ENCODE results near the gene COA4.
"Not testable (repeated sequence)": the region's sequence is repeated elsewhere in the genome, so short reads cannot be mapped to it uniquely, and the experiment has no call there.

The COA4 gene

DNA sequence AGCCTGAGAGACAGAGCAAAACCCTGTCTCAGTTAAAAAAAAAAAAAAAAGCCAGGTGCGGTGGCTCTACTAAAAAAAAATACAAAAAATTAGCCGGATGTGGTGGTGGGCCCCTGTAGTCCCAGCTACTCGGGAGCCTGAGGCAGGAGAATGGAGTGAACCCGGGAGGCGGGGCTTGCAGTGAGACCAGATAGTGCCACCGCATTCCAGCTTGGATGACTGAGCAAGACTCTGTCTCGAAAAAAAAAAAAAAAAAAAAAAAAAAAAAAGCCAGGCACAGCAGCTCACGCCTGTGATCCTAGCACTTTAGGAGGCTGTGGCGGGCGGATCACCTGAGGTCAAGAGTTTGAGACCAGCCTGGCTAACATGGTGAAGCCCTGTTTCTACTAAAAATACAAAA, 3.8 kb upstream of the COA4 start:
- H3K27me3 Mint-ChIP-seq; ATAC-seq (ENCODE audit: low read depth); DNase-seq (ENCODE audit: low spot score in 2 of 2); H3K4me3 Mint-ChIP-seq; H3K36me3 Mint-ChIP-seq; H3K9me3 Mint-ChIP-seq; H3K27ac Mint-ChIP-seq: not testable (repeated sequence)
- peaks cover 12% of the 10 kb centered on the region for H3K4me1 Mint-ChIP-seq

DNA sequence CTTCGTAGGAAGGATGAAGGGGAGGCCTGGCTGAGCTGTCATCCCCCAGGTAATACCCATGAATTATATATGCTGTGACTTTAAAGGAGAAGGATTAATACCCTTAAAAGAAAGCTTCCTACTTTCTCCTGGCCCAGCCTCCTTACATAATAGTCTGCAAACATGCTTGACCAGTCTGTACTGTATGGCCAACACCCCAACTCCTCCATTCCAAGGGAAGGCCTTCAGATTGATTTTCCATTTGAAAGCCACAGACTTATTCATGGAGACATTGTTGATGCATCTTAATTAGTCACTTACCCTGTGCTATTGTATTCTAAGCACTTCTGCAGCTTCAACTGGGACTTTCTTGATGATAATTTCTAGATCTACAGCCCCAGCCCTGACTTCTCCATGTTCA, 2.1 kb upstream of the COA4 start:
- H3K9me3 Mint-ChIP-seq: no peaks in the 10 kb centered on the region
- H3K27ac Mint-ChIP-seq: no peak overlapping the region
- H3K4me3 Mint-ChIP-seq: no peak overlapping the region
- DNase-seq (ENCODE audit: low spot score in 2 of 2): no peak
- H3K27me3 Mint-ChIP-seq: no peaks in the 10 kb centered on the region
- H3K4me1 Mint-ChIP-seq: peaks cover 21% of the 10 kb centered on the region
- ATAC-seq (ENCODE audit: low read depth): no peak
- peaks cover 4% of the 10 kb centered on the region for H3K36me3 Mint-ChIP-seq

DNA sequence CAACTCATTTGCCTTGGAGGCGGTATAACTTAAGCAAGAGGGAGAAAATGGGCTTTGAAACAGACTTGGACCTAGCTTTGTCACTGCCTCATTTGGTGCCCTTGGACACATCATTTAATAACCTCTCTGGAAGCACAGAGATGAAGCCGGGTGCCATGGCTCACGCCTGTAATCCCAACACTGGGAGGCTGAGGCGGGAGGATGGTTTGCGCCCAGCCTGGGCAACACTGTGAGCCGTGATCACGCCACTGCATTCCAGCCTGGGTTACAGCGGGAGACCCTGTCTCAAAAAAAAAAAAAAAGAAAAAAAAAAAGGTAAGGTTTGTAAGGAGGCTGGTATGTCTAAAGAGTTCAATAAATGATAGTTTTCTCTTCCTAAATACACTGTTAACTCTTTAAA, 806 bp downstream of the COA4 start:
- Mint-ChIP-seq H3K27me3 (no peaks in the 10 kb centered on the region), H3K4me3 (peak overlapping the region; percentile 99), H3K27ac (peak overlapping the region; percentile 95), H3K9me3 (no peaks in the 10 kb centered on the region), H3K4me1 (peaks cover 24% of the 10 kb centered on the region), H3K36me3 (peaks cover 11% of the 10 kb centered on the region)
- ATAC-seq (ENCODE audit: low read depth) (no peak), DNase-seq (ENCODE audit: low spot score in 2 of 2) (no peak)

DNA sequence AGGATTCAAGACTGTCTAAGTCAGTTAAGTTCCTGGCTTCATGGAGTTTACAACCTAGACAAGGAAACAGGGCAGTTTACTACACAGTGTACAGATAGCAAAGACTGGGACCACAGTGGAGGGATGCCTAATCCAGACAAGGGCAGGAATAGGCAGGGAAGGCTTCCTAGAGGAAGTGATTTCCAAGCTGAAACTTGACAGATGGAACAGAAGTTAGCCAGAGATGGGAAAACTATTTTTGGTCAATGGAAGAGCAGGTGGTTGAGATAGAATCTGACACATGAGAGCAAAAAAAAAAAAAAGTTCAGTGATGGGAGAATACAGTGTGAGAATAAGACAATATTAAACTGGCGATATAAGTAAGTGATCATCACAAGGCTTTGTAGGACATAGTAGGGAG, 1.3 kb downstream of the COA4 start:
- peaks cover 24% of the 10 kb centered on the region for H3K4me1 Mint-ChIP-seq
- H3K27me3 Mint-ChIP-seq: no peaks in the 10 kb centered on the region
- ATAC-seq (ENCODE audit: low read depth): no peak
- no peak for DNase-seq (ENCODE audit: low spot score in 2 of 2)
- peak overlapping the region; percentile 95 for H3K27ac Mint-ChIP-seq
- H3K9me3 Mint-ChIP-seq: no peaks in the 10 kb centered on the region
- H3K36me3 Mint-ChIP-seq: peaks cover 11% of the 10 kb centered on the region
- H3K4me3 Mint-ChIP-seq: peak overlapping the region; percentile 99

DNA sequence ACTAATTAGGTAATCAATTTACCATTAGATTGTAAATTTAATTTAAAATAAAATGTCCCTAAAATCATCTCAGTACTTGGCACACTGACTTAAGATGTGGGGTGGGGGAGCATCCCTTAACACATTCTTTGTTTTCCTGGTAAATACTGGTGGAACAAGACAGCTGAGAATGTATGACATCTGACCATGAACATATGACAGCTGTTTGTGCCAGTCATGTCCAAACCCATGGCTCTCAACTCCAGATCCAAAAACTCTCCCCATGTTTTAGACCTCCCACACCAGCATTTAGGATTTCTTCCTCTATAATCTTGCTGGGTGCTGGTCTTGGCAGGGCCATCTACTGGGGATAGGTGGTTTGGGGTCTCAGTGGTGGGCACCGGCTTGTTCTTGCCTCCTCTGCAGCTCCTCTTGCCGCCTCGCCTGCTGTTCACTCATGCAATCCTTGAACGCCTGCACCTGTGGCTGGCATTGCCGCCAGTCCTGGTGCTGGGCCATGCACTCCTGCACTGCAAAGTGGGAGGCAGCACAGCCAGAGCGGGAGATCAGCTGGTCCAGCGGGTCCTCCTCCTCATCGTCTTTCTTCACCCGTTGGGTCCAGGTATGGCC, 3.8 kb downstream of the COA4 start:
- Mint-ChIP-seq H3K36me3 (peaks cover 11% of the 10 kb centered on the region), H3K27ac (peak overlapping the region; percentile 55), H3K4me1 (peaks cover 24% of the 10 kb centered on the region), H3K27me3 (no peaks in the 10 kb centered on the region), H3K9me3 (no peaks in the 10 kb centered on the region), H3K4me3 (no peak overlapping the region)
- DNase-seq (ENCODE audit: low spot score in 2 of 2): no peak
- no peak for ATAC-seq (ENCODE audit: low read depth)

DNA sequence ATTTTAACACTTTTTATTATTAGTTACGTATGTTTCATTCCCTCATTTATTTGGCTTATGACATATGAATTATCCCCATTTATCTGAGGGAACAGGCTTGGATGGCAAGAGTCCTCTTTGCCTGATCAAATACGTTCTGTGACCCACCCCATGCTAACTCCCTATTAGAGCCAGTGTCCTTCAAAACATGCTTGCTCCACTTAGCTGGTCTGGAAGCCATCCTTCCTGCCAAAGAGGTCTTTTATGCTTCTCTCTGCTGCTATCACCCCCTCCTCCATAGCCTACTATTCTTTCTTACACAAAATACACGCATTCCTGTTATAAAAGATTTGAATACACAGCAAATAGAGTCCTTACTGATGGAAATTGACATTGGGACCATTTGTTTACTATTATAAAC, 6.4 kb downstream of the COA4 start:
- peaks cover 13% of the 10 kb centered on the region for H3K36me3 Mint-ChIP-seq
- no peak overlapping the region for H3K27ac Mint-ChIP-seq
- H3K9me3 Mint-ChIP-seq: no peaks in the 10 kb centered on the region

DNA sequence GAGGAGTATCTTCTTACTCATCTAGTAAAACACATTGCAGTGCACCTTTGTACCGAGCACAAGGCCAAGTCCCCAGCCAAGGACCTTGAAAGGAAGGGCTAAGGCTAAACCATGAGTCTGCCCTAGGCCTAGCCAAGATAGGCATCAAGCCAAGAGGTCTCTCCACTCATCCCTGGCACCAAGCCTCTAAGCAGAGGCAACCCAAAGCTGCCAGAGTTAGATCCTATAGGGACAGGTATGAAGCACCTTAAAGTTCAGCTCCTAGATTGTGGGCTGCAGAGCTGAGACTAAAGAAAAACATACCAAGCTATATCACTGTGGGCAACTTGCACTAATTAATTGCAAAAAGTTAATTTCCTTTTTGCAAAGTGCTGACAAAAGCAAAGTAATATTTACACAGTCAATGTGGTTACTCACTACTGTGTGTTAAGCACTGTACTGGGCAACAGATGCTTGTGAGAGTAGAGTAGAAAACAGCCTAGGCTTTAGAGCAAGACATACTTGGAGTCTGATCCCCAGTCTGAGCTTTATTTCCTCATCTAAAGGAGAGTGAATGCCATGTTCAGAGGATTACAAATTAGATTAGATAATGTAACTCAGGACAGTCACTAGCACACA, 7.2 kb downstream of the COA4 start:
- no peak for DNase-seq (ENCODE audit: low spot score in 2 of 2)
- Mint-ChIP-seq H3K4me1 (peaks cover 10% of the 10 kb centered on the region), H3K27ac (no peak overlapping the region), H3K9me3 (no peaks in the 10 kb centered on the region), H3K4me3 (no peak overlapping the region), H3K36me3 (peaks cover 17% of the 10 kb centered on the region), H3K27me3 (no peaks in the 10 kb centered on the region)
- no peak for ATAC-seq (ENCODE audit: low read depth)

More for the DNA sequence above, 6.4 kb downstream of the COA4 start:
- no peak overlapping the region for H3K4me3 Mint-ChIP-seq
- ATAC-seq (ENCODE audit: low read depth) (no peak), DNase-seq (ENCODE audit: low spot score in 2 of 2) (no peak)
- no peaks in the 10 kb centered on the region for H3K27me3 Mint-ChIP-seq
- H3K4me1 Mint-ChIP-seq: peaks cover 13% of the 10 kb centered on the region

DNA sequence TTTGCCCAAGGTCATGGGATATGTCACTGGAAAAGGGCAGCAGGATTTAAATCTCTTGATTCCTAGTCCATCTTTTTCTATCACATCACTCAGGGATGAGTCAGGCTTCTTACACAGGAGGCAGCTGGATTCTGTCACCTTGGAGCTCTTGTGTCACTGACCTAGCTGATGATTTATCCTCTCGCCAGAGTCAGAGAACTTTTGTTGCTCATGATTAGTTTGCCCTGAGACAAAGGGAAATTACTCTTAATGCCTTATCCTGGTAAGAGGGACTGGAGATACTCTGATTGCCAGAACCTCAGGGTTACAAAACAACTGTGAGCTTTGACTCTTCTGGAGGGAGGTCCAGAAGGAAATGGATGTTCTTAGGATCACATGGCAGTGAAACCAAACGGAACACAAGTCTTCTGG, 10.1 kb downstream of the COA4 start:
- H3K4me3 Mint-ChIP-seq: no peak overlapping the region
- no peaks in the 10 kb centered on the region for H3K27me3 Mint-ChIP-seq
- H3K36me3 Mint-ChIP-seq: peaks cover 19% of the 10 kb centered on the region
- no peak overlapping the region for H3K27ac Mint-ChIP-seq
- ATAC-seq (ENCODE audit: low read depth) (no peak), DNase-seq (ENCODE audit: low spot score in 2 of 2) (no peak)
- H3K9me3 Mint-ChIP-seq: no peaks in the 10 kb centered on the region
- peaks cover 2% of the 10 kb centered on the region for H3K4me1 Mint-ChIP-seq

DNA sequence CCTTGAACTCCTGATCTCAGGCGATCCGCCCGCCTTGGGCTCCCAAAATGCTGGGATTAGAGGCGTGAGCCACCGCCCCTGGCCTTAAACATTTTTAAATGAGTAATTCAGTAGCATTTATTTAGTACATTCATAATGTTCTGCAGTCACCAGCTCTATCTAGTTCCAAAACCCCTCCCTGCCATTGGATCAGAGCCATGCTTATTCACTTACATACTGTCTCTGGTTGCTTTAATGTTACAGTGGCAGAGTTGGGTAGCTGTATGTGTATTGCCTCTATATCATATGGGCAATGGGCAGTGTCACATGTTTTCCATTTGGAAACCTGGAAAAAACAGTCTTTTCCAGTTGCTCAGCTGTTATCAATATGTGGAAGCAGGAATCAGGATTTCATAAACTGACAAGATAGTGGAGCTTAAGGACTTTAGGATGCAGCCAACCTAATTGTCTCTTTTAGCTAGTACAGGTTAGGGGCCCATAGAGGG, 10.5 kb downstream of the COA4 start:
- ATAC-seq (ENCODE audit: low read depth) (no peak), DNase-seq (ENCODE audit: low spot score in 2 of 2) (no peak)

DNA sequence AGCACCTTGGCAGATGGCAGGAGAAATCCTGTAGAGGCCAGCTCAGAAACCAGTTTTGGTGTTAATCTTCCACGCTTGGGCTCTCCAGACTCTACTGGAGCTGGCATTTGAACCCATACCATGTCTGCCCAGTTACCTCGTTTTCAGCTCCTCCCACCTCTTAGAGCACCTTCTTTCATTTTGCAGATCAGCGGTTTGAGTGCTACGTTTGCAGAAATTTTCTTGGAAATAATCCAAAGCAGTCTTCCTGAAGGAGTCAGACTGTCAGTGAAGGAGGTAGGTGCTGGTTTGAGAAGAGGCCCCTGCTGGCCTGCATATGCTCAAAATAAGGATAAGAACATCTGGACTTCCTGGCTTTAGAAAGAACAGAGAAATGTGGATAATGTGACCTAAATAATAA, 13.7 kb downstream of the COA4 start:
- Mint-ChIP-seq H3K27me3 (no peaks in the 10 kb centered on the region), H3K4me3 (no peak overlapping the region), H3K9me3 (no peaks in the 10 kb centered on the region), H3K27ac (no peak overlapping the region), H3K36me3 (peaks cover 31% of the 10 kb centered on the region), H3K4me1 (peaks cover 2% of the 10 kb centered on the region)
- ATAC-seq (ENCODE audit: low read depth) (no peak), DNase-seq (ENCODE audit: low spot score in 2 of 2) (no peak)

More for the DNA sequence above, 10.5 kb downstream of the COA4 start:
- Mint-ChIP-seq H3K4me1 (peaks cover 2% of the 10 kb centered on the region), H3K27ac (no peak overlapping the region), H3K27me3 (no peaks in the 10 kb centered on the region), H3K4me3 (no peak overlapping the region), H3K36me3 (peaks cover 17% of the 10 kb centered on the region), H3K9me3 (no peaks in the 10 kb centered on the region)

DNA sequence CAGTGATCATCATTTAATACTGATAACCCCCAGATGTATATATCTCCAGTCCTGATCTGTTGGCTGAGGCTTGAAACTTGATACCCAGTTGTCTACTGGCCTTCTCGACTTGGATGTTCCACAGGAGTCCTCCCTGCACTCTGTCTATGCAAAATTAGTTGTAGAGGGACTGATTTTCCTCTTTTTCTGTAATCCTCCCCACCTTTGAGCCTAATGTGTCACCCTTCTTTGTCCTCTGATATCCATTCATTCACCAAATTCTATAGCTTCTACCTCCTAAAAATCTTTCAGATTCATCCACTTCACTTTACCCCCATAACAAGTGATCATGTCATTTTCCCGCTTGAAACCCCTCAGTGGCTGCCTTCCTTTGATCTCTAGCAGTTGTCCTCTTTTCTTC, 16.4 kb downstream of the COA4 start:
- peaks cover 31% of the 10 kb centered on the region for H3K36me3 Mint-ChIP-seq
- peaks cover 1% of the 10 kb centered on the region for H3K4me1 Mint-ChIP-seq
- H3K27me3 Mint-ChIP-seq: no peaks in the 10 kb centered on the region
- ATAC-seq (ENCODE audit: low read depth): no peak
- H3K4me3 Mint-ChIP-seq: no peak overlapping the region
- DNase-seq (ENCODE audit: low spot score in 2 of 2): no peak
- no peaks in the 10 kb centered on the region for H3K9me3 Mint-ChIP-seq
- H3K27ac Mint-ChIP-seq: peak overlapping the region; percentile 15

DNA sequence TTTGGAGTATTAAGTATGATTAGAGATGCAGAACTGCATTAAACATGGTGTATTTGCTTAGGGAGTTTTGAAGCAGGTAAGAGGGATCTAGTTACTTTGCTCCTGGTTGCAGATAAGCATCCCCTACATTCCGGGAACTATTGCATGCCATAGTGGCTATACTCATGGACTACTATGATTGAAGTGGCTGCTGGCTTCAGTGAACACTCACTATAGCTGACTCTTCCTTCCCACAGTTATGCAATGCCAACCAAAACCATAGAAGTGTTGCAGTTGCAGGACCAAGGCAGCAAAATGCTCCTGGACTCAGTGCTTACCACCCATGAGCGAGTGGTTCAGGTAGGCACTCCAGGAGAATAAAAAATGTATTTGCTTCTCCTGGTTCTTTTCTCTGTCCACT, 17.0 kb downstream of the COA4 start:
- no peak overlapping the region for H3K4me3 Mint-ChIP-seq
- H3K27me3 Mint-ChIP-seq: no peaks in the 10 kb centered on the region
- H3K36me3 Mint-ChIP-seq: peaks cover 32% of the 10 kb centered on the region
- no peaks in the 10 kb centered on the region for H3K4me1 Mint-ChIP-seq
- H3K9me3 Mint-ChIP-seq: no peaks in the 10 kb centered on the region
- H3K27ac Mint-ChIP-seq: peak overlapping the region; percentile 15
- DNase-seq (ENCODE audit: low spot score in 2 of 2) (no peak), ATAC-seq (ENCODE audit: low read depth) (no peak)

DNA sequence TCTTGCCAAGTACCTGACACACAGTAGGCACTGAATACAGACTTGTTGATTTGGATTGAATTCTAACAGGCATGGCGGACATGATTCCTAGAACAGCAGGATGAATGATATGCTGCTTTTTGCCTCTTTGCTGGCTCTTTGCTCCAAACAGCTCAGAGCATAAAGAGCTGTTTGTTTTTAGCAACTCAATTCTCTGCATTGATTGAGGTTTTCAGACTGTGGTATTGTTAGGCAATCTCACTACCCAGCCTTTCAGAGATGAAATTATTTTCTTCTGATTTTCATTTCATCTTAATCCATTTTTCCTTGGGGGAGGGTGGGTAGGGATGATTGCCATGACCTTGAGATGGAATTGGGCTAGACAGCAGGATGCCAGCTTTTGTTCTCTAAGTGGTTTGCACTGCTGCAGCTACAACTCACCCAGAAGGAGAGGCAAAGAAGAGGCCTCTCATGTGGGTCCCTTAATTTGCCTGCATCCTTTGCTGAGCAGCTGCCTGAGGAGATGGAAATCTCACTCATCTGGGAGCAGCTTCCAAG, 20.5 kb downstream of the COA4 start:
- no peak for DNase-seq (ENCODE audit: low spot score in 2 of 2)
- Mint-ChIP-seq H3K27ac (no peak overlapping the region), H3K4me1 (no peaks in the 10 kb centered on the region), H3K27me3 (no peaks in the 10 kb centered on the region), H3K9me3 (no peaks in the 10 kb centered on the region), H3K36me3 (peaks cover 28% of the 10 kb centered on the region), H3K4me3 (no peak overlapping the region)
- ATAC-seq (ENCODE audit: low read depth): no peak

DNA sequence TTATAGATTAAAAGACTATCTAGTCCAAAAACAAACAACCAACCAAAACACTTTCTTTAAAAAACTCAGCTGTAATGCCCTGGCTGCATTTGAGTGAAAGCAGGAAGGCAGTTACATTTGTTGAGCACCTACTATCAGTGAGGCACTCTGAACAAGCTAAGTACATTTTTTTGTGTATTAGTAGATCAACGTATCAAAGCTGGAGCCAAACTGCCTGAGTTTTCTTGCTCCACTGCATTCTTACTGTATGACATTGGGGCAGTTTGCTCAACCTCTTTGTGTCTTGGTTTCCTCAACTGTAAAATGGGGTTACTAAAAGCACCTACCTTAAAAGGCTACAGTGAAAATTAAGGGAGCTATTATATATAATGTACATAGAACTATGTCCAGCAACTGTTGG, 22.0 kb downstream of the COA4 start:
- no peaks in the 10 kb centered on the region for H3K27me3 Mint-ChIP-seq
- no peak overlapping the region for H3K4me3 Mint-ChIP-seq
- no peak overlapping the region for H3K27ac Mint-ChIP-seq
- H3K36me3 Mint-ChIP-seq: peaks cover 20% of the 10 kb centered on the region
- H3K9me3 Mint-ChIP-seq: no peaks in the 10 kb centered on the region
- no peak for DNase-seq (ENCODE audit: low spot score in 2 of 2)
- no peaks in the 10 kb centered on the region for H3K4me1 Mint-ChIP-seq
- no peak for ATAC-seq (ENCODE audit: low read depth)

DNA sequence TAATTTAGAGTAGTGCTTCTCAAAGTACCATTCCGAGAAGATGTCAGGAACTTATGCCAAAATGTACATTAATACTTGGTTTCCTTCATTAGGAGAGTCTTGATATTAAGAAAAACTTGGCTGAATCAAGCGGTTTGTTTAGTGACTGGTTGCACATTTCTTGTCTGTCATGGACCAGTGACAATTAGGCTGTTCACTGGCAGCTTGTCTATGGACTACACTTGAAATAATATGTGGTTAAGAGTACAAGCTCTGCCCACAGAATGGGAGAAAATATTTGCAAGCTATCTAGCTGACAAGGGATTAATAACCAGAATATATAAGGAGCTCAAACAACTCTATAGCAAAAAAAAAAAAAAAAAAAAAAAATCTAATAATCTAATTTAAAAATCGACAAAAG, 24.6 kb downstream of the COA4 start:
- Mint-ChIP-seq H3K36me3 (peaks cover 21% of the 10 kb centered on the region), H3K9me3 (no peaks in the 10 kb centered on the region), H3K27ac (no peak overlapping the region), H3K4me1 (no peaks in the 10 kb centered on the region), H3K4me3 (no peak overlapping the region), H3K27me3 (no peaks in the 10 kb centered on the region)
- DNase-seq (ENCODE audit: low spot score in 2 of 2): no peak
- ATAC-seq (ENCODE audit: low read depth): no peak
